Hepatocyte (in vitro differentiated cells): ENCODE data around the gene TMEM176A. TPM values are rescaled to one million over a fixed set of nuclear protein-coding genes. Genes with fewer than 3 reads are reported as not detected.
"Not testable (repeated sequence)": the region's sequence is repeated elsewhere in the genome, so short reads cannot be mapped to it uniquely, and the experiment has no call there.

Source experiments
- DNase-seq: peaks from one replicate; pipeline ENCODE4 v3.0.0-alpha.2; 2016; ENCODE audit warnings: low spot score
- H2AFZ ChIP-seq: fragments of 200-600 bp; sonication (generic); 2 replicates; pipeline ENCODE4 v1.6.0; 2016; ENCODE audit warnings: antibody characterized with exemption, mild to moderate bottlenecking
- H3K27ac ChIP-seq: fragments of 200-600 bp; sonication (generic); 2 replicates; pipeline ENCODE4 v1.5.1; 2016; ENCODE audit warnings: mild to moderate bottlenecking
- H3K27me3 ChIP-seq: fragments of 200-600 bp; sonication (generic); 2 replicates; pipeline ENCODE4 v1.6.1; 2016
- H3K36me3 ChIP-seq: fragments of 200-600 bp; sonication (generic); replicated peaks from 2 replicates; pipeline ENCODE4 v1.5.1; 2016; ENCODE audit warnings: low read depth; ENCODE audit not compliant: insufficient read depth
- H3K4me1 ChIP-seq: fragments of 200-600 bp; sonication (generic); 2 replicates; pipeline ENCODE4 v1.5.1; 2016; ENCODE audit warnings: mild to moderate bottlenecking, moderate library complexity; ENCODE audit not compliant: insufficient read depth
- H3K4me2 ChIP-seq: fragments of 200-600 bp; sonication (generic); 2 replicates; pipeline ENCODE4 v1.6.0; 2016
- H3K4me3 ChIP-seq: fragments of 200-600 bp; sonication (generic); 2 replicates; pipeline ENCODE4 v1.5.1; 2016; ENCODE audit warnings: mild to moderate bottlenecking
- H3K79me2 ChIP-seq: fragments of 200-600 bp; sonication (generic); 2 replicates; pipeline ENCODE4 v1.6.0; 2017; ENCODE audit warnings: mild to moderate bottlenecking
- H3K9me2 ChIP-seq: fragments of 200-600 bp; sonication (generic); replicated peaks from 2 replicates; pipeline ENCODE4 v1.6.0; 2017; ENCODE audit warnings: mild to moderate bottlenecking; ENCODE audit not compliant: insufficient read depth
- H3K9me3 ChIP-seq: fragments of 200-600 bp; sonication (generic); 2 replicates; pipeline ENCODE4 v1.5.1; 2016; ENCODE audit warnings: low read depth, mild to moderate bottlenecking
- H4K20me1 ChIP-seq: fragments of 200-600 bp; sonication (generic); 2 replicates; pipeline ENCODE4 v1.6.0; 2016; ENCODE audit warnings: mild to moderate bottlenecking; ENCODE audit not compliant: insufficient read depth, poor library complexity, severe bottlenecking
- CTCF ChIP-seq: fragments of 200-600 bp; sonication (generic); IDR thresholded peaks from 2 replicates; pipeline ENCODE4 v1.5.1; 2016; ENCODE audit warnings: antibody characterized with exemption, mild to moderate bottlenecking; ENCODE audit not compliant: poor library complexity
- EZH2 ChIP-seq: fragments of 200-600 bp; sonication (generic); IDR thresholded peaks from 2 replicates; pipeline ENCODE4 v1.6.1; 2016; ENCODE audit warnings: antibody characterized with exemption, mild to moderate bottlenecking, borderline replicate concordance
- EZH2phosphoT487 ChIP-seq: fragments of 200-600 bp; sonication (generic); IDR thresholded peaks from one replicate; pipeline ENCODE4 v1.6.1; 2018; ENCODE audit warnings: antibody characterized with exemption, mild to moderate bottlenecking, low read depth, moderate library complexity; ENCODE audit not compliant: unreplicated experiment, severe bottlenecking
- WGBS: methylation state at CpG from one replicate; pipeline ENCODE4 v1.1.6; 2016; ENCODE audit warnings: low lambda C conversion rate; ENCODE audit errors: missing lambda C conversion rate; 5-methylcytosine and 5-hydroxymethylcytosine counted together
- polyA plus RNA-seq: library from polyadenylated mRNA; unstranded; fragments of >200 nt; fragmentation: Nextera tagmentation; extraction: Ambion mirVana; gene quantifications from 2 replicates; pipeline ENCODE4 v1.2.1, GENCODE V29; 2016
- total RNA-seq: library from RNA; depleted of rRNA; stranded (reverse); fragments of >200 nt; gene quantifications from 2 replicates; pipeline ENCODE4 v1.2.3, GENCODE V29; 2014

TMEM176A gene
- total and polyA plus RNA-seq, 2 experiments from 2014 or later = 202 to 343 TPM

DNA sequence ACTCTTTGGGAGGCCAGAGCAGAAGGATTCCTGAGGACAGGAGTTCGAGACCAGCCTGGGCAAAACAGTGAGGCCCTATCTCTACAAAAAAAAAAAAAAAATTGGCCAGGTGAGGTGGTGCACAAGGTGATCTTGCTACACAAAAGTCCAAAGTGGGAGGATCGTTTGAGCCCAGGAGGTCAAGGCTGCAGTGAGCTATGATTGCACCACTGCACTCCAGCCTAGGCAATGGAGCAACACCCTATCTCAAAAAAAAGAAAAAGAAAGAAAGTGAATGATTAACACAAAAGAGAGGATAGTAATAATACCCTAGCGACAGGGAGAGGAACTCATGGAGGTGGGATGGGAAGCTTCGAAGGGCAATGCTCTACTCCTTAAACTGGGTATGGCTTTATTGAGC, 30.8 kb upstream of the TMEM176A start:
- TF ChIP-seq EZH2phosphoT487 = no peak
- no peak for TF ChIP-seq CTCF
- TF ChIP-seq EZH2 = no peak
- Histone ChIP-seq H3K4me3 (no peak overlapping the region), H3K27ac (no peak overlapping the region), H3K36me3 (no peaks in the 10 kb centered on the region), H3K4me1 (no peaks in the 10 kb centered on the region), H3K27me3 (no peaks in the 10 kb centered on the region), H3K79me2 (no peaks in the 10 kb centered on the region), H3K4me2 (no peak overlapping the region), H3K9me2 (no peaks in the 10 kb centered on the region), H4K20me1 (no peaks in the 10 kb centered on the region), H3K9me3 (no peaks in the 10 kb centered on the region), H2AFZ (no peak overlapping the region)
- DNase-seq = no peak
- WGBS = 76% methylated on average over 4 of the region's 4 CpGs

- H3K4me1 ChIP-seq, H3K9me2 ChIP-seq, H3K9me3 ChIP-seq, H3K27ac ChIP-seq, H3K4me3 ChIP-seq, H2AFZ ChIP-seq, H3K36me3 ChIP-seq, H3K27me3 ChIP-seq, DNase-seq, H3K79me2 ChIP-seq, H3K4me2 ChIP-seq, H4K20me1 ChIP-seq: not testable (repeated sequence)
- WGBS = 67% methylated on average over 1 of the region's 1 CpG
These were observed 26.4 kb upstream of the TMEM176A start for GRCh38 chr7:150774131-150774530.

DNA sequence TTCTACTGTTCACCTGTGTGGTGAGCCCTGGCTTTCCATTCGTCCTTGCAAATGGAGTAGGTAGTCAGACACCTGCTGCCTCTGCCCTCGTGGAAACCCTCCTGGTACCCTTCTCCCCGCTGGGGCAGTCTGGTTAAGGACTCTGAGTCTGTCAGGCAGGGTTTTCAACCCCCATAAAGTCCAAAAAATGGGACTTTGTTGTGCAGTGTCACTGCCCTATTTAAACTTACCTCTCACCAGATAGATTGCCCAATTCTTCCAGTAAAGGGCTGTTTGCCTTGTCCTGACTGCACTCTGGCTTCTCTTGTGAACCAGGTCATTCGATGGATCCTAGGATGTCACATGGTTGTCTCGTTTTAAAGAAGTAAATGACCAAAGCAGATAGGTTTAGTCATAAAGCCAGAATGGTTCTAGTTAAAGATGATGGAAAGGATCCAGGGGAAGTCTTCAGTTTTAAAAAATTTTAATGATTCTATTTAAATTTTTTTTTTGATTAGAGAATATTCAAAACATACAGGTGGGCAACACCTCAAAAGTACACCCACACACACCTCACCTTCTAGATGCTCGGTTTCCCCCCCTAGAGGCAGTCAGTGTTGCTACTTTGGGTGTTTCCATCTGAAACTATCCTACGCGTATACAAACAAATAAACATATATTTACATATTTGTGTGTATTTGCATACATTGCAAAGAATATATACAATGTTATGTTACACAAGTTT, 22.4 kb upstream of the TMEM176A start:
- no peak for DNase-seq
- no peak overlapping the region for H3K4me2 ChIP-seq
- WGBS = 52% methylated on average over 8 of the region's 8 CpGs
- H3K9me3 ChIP-seq = no peaks in the 10 kb centered on the region
- no peak overlapping the region for H3K4me3 ChIP-seq
- no peaks in the 10 kb centered on the region for H3K9me2 ChIP-seq
- H2AFZ ChIP-seq = no peak overlapping the region
- no peaks in the 10 kb centered on the region for H3K27me3 ChIP-seq
- no peak for TF ChIP-seq EZH2phosphoT487
- TF ChIP-seq CTCF = no peak
- TF ChIP-seq EZH2 = no peak
- H3K36me3 ChIP-seq = no peaks in the 10 kb centered on the region
- H3K4me1 ChIP-seq = peaks cover 12% of the 10 kb centered on the region
- no peak overlapping the region for H3K27ac ChIP-seq
- H3K79me2 ChIP-seq = no peaks in the 10 kb centered on the region
- no peaks in the 10 kb centered on the region for H4K20me1 ChIP-seq

DNA sequence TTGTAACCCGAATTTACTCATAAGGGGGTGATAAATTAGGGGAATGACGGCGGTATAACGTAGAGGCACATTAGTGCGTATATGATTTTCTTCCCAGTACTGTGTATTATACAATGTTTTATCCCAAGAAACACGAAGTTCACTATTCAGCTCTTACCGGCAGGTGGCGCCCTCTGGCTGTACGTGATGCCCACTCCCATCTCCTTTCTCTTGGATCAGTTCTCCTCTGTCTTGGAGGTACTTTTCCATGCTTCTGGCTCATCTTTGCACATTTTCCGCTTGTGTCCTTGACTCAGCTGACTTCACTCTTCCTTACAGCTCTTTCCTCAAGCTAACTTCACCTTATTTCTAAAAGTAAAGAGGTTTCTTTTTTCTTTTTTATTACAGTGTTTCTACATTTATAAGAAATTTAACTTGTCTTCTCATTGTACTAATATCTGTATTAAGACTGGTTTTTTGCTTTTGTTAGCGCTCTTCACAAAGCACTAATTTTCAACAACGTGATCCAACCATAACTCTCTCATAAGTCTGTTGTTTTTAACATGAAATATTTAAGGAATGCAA, 21.7 kb upstream of the TMEM176A start:
- Histone ChIP-seq H3K36me3 (no peaks in the 10 kb centered on the region), H4K20me1 (no peaks in the 10 kb centered on the region), H3K9me3 (no peaks in the 10 kb centered on the region), H3K9me2 (no peaks in the 10 kb centered on the region), H3K4me3 (no peak overlapping the region), H3K79me2 (no peaks in the 10 kb centered on the region), H3K27me3 (no peaks in the 10 kb centered on the region), H3K27ac (no peak overlapping the region), H3K4me2 (no peak overlapping the region), H3K4me1 (peaks cover 15% of the 10 kb centered on the region), H2AFZ (no peak overlapping the region)
- peak; percentile 91 for DNase-seq
- 13% methylated on average over 12 of the region's 12 CpGs for WGBS
- peak; percentile 98 for TF ChIP-seq CTCF
- TF ChIP-seq EZH2 = no peak
- no peak for TF ChIP-seq EZH2phosphoT487
